Measurements from ENCODE around the gene SGO2. TPM values are rescaled to one million over a fixed set of nuclear protein-coding genes. Genes with fewer than 3 reads are reported as not detected.

The SGO2 gene
- total and polyA plus RNA-seq, 2 of the 13 experiments (the other 11 are each of a cell fraction or from before 2014, with no cell fraction given): 5.1 to 16.2 TPM

- no peak overlapping the region for H3K4me2 ChIP-seq (ENCODE audit: low read depth, low read length)
- ATAC-seq (peak; percentile 43), FAIRE-seq (no peak), DNase-seq (ENCODE audit: low spot score) (peak; percentile 62)
- no peaks in the 10 kb centered on the region for H3K9me3 ChIP-seq (ENCODE audit: low read length)
- intact Hi-C loops (cut with micrococcal nuclease; ENCODE audit: unreplicated experiment): no loop called here
- no peaks in the 10 kb centered on the region for H3K79me2 ChIP-seq (ENCODE audit: insufficient read depth, low read length)
- H3K9ac ChIP-seq (ENCODE audit: insufficient read depth, low read depth, low read length): no peak overlapping the region
- no TSS peak for BruUV-seq (replicated peaks)
- ChIA-PET CTCF (ENCODE audit: low intra/inter-chr PET ratio, low total read pairs) (no interaction called here), POLR2A (interaction anchor here (2.5 kb wide), 1 partner anchor 11 kb away, joined by 7 read pairs; no protein-coding TSS in a partner anchor)
- peaks cover 40% of the 10 kb centered on the region for H3K4me1 ChIP-seq (ENCODE audit: insufficient read depth, low read length)
- in situ Hi-C loops (cut with HindIII; ENCODE audit: extremely low pct_ligation_motif_present, low pct_unique_long_range_greater_than_20kb): no loop called here
- no peaks in the 10 kb centered on the region for H3K36me3 ChIP-seq (replicated peaks in 1 of 2; ENCODE audit: control insufficient read depth in 1 of 2, insufficient read depth in 2 of 2, low read length in 2 of 2)
- 86% methylated on average over 1 of the region's 1 CpG for WGBS (ENCODE audit: low lambda C conversion rate)
- H3K4me3 ChIP-seq (replicated peaks in 1 of 3; ENCODE audit: insufficient read depth in 1 of 3, low read depth in 2 of 3, low read length in 3 of 3): no peak overlapping the region
- no peaks in the 10 kb centered on the region for H3K27me3 ChIP-seq (ENCODE audit: control insufficient read depth in 1 of 2, insufficient read depth in 2 of 2, low read length in 2 of 2)
- H3K27ac ChIP-seq (ENCODE audit: extremely low read length, insufficient read depth, low read length): no peak overlapping the region
- H4K20me1 ChIP-seq (ENCODE audit: insufficient read depth, low read length): no peaks in the 10 kb centered on the region
- no peak overlapping the region for H2AFZ ChIP-seq (ENCODE audit: low read length)
- TF ChIP-seq ZNF777 (CRISPR knock-in tag; IDR thresholded peaks at IDR 0.05) (no peak), HNRNPH1 (optimal IDR thresholded peaks at IDR 0.05; ENCODE audit: low read depth, low read length) (no peak), ZNF768 (CRISPR knock-in tag; IDR thresholded peaks at IDR 0.05) (no peak), EP300 (IDR thresholded peaks at IDR 0.05; ENCODE audit: low read depth in 2 of 2, low read length in 2 of 2) (0 out of 4 replicates have a peak, but pooled peaks of 1 of the 2 experiments have one; percentile 51), EP300 (CRISPR knock-in tag; IDR thresholded peaks at IDR 0.05; ENCODE audit: borderline replicate concordance) (no peak), CREBL2 (CRISPR knock-in tag; IDR thresholded peaks at IDR 0.05; ENCODE audit: borderline replicate concordance) (no peak), BRD4 (CRISPR knock-in tag; IDR thresholded peaks at IDR 0.05) (no peak), CSRNP2 (CRISPR knock-in tag; conservative IDR thresholded peaks at IDR 0.05; ENCODE audit: low read depth) (no peak), NR0B2 (CRISPR knock-in tag; IDR thresholded peaks at IDR 0.05) (no peak), ZNF556 (CRISPR knock-in tag; IDR thresholded peaks at IDR 0.05; ENCODE audit: borderline replicate concordance) (no peak), ZNF362 (CRISPR knock-in tag; IDR thresholded peaks at IDR 0.05; ENCODE audit: borderline replicate concordance) (no peak), ELF4 (CRISPR knock-in tag; IDR thresholded peaks at IDR 0.05; ENCODE audit: borderline replicate concordance) (no peak), FOXO1 (CRISPR knock-in tag; IDR thresholded peaks at IDR 0.05) (no peak), MTF2 (CRISPR knock-in tag; IDR thresholded peaks at IDR 0.05; ENCODE audit: borderline replicate concordance) (no peak), ZNF740 (CRISPR knock-in tag; IDR thresholded peaks at IDR 0.05) (no peak), ZNF580 (CRISPR knock-in tag; IDR thresholded peaks at IDR 0.05; ENCODE audit: borderline replicate concordance, low read depth) (no peak)
These were observed 66.5 kb downstream of the SGO2 start for GRCh38 chr2:200592406-200593075.

Measured in HepG2 (cell line).